Natural killer cell (primary cell): ENCODE data around the gene KIAA1671. TPM values are rescaled to one million over a fixed set of nuclear protein-coding genes. Genes with fewer than 3 reads are reported as not detected.

Experiments used
- ATAC-seq, 3 donors: fragments of 150-1000 bp in 2 of 3; fragments of 200-7000 bp in 1 of 3; cut with Tn5 transposase; 1 replicate in 1 of 3; 2 replicates in 2 of 3; pipeline ENCODE4 v1.10.0; 2021; ENCODE audit warnings: mild to moderate bottlenecking in 2 of 3, moderate library complexity in 2 of 3
- DNase-seq, 2 donors: peaks; one replicate each; pipeline versions ENCODE4 v3.0.0 to v3.0.0-alpha.2; 2013 to 2021; ENCODE audit warnings: mixed read lengths in 1 of 2
- H3K27ac ChIP-seq: one replicate; pipeline ENCODE4 v1.5.1; 2013; ENCODE audit warnings: mild to moderate bottlenecking, low read length
- H3K27me3 ChIP-seq: one replicate; pipeline ENCODE4 v1.6.1; 2013; ENCODE audit warnings: low read length; ENCODE audit not compliant: control insufficient read depth, insufficient read depth
- H3K36me3 ChIP-seq: one replicate; pipeline ENCODE4 v1.6.1; 2013; ENCODE audit warnings: low read length; ENCODE audit not compliant: control insufficient read depth, insufficient read depth
- H3K4me1 ChIP-seq: one replicate; pipeline ENCODE4 v1.6.1; 2013; ENCODE audit warnings: low read length; ENCODE audit not compliant: control insufficient read depth, insufficient read depth
- H3K4me3 ChIP-seq: one replicate; pipeline ENCODE4 v1.5.1; 2013; ENCODE audit warnings: low read length
- H3K9me3 ChIP-seq: one replicate; pipeline ENCODE4 v1.6.1; 2013; ENCODE audit warnings: low read length; ENCODE audit not compliant: control insufficient read depth, insufficient read depth
- H3K27ac Mint-ChIP-seq, 2 donors: one replicate each; pipeline ENCODE4 v1.8.0; 2022; ENCODE audit warnings: mild to moderate bottlenecking in 2 of 2, mixed read lengths in 2 of 2, moderate library complexity in 1 of 2
- H3K27me3 Mint-ChIP-seq, 2 donors: one replicate each; pipeline ENCODE4 v1.8.0; 2022; ENCODE audit warnings: low read depth in 2 of 2, mixed read lengths in 2 of 2
- H3K36me3 Mint-ChIP-seq: one replicate; pipeline ENCODE4 v1.8.0; 2022; ENCODE audit warnings: mixed read lengths
- H3K4me1 Mint-ChIP-seq, 2 donors: one replicate each; pipeline ENCODE4 v1.8.0; 2022; ENCODE audit warnings: mixed read lengths in 2 of 2
- H3K4me3 Mint-ChIP-seq: one replicate; pipeline ENCODE4 v1.8.0; 2022; ENCODE audit warnings: mild to moderate bottlenecking, moderate library complexity, mixed read lengths
- H3K9me3 Mint-ChIP-seq, 2 donors: one replicate each; pipeline ENCODE4 v1.8.0; 2022; ENCODE audit warnings: mixed read lengths in 2 of 2
- WGBS: methylation state at CpG from one replicate; pipeline ENCODE4 v1.1.7; 2013; ENCODE audit warnings: missing lambda C conversion rate; ENCODE audit not compliant: insufficient coverage; 5-methylcytosine and 5-hydroxymethylcytosine counted together
- intact Hi-C: fragments of 100-400 bp; cut with micrococcal nuclease; formaldehyde crosslinking; loops from one replicate; pipeline ENCODE4 v1.14.2; 2022
- total RNA-seq, 4 donors: library from RNA; stranded (reverse); fragments of 120-200 nt in 1 of 4; gene quantifications; one replicate each; pipeline versions ENCODE4 v1.2.3 to v1.2.4, GENCODE V29; 2013 to 2022
- TF ChIP-seq, protein P1 (sequence below): fragments of 200-600 bp; IDR thresholded peaks from one replicate; pipeline ENCODE4 v1.8.0; 2022; ENCODE audit warnings: antibody characterized with exemption

Gene KIAA1671
- total RNA-seq, 3 donors from 2014 or later (not counting 1 experiment from before 2014, with no cell fraction given): 3.6 to 24.0 (median 7.3) TPM

DNA sequence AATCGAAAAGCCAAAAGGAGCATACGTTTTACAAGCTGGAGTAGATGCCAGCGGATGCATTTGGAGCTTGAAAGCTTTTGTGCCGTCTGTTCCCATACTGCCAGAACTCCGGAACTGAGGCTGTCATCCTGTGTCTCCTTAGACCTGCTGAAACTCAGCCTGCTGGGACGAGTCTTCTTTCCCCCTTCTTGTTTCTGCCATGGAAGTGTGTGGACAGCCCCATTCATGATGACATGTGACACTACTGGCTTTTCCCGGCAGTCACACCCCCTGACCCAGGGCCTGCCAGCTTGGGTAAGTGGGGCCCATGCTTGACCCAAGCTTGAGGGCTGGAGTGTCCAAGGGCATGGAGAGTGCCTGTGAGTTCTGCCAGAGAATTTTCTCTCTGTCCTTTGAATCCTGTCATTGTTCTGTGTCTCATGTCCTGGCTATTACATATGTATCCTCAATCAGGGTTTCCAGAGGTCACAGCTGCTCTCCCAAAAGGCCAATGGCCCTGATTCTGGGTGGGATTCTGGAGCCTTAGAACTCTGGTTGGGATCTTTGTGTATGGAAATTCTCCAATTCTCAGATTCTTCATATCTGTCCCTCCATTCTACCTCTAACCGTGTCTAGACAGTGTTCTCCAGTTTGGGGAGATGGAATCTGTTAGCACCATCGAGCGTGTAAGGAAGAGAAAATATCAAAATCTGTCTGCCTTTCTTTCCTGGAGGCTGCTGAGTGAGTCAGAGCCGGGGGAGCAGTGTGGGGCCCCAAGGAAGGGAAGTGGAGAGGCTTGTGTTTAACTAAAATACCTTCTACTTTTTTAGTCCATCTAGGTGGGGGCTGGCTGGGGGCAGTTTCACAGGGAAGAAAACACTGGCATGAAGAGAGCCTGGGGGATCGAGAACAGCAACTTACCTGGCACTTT, 73.2 kb downstream of the KIAA1671 start:
- intact Hi-C loops: no loop called here
- WGBS: 69% methylated on average over 11 of the region's 12 CpGs
- H3K27ac ChIP-seq: no peak overlapping the region
- Mint-ChIP-seq H3K36me3 (no peaks in the 10 kb centered on the region), H3K27ac (no peak overlapping the region), H3K27me3 (peaks cover 33 to 46% of the 10 kb centered on the region in 2 donors), H3K4me1 (peaks cover 4% of the 10 kb centered on the region in 2 donors), H3K9me3 (no peaks in the 10 kb centered on the region), H3K4me3 (no peak overlapping the region)
- H3K9me3 ChIP-seq: no peaks in the 10 kb centered on the region
- ATAC-seq (no peak), DNase-seq (no peak)
- TF ChIP-seq, protein P1, sequence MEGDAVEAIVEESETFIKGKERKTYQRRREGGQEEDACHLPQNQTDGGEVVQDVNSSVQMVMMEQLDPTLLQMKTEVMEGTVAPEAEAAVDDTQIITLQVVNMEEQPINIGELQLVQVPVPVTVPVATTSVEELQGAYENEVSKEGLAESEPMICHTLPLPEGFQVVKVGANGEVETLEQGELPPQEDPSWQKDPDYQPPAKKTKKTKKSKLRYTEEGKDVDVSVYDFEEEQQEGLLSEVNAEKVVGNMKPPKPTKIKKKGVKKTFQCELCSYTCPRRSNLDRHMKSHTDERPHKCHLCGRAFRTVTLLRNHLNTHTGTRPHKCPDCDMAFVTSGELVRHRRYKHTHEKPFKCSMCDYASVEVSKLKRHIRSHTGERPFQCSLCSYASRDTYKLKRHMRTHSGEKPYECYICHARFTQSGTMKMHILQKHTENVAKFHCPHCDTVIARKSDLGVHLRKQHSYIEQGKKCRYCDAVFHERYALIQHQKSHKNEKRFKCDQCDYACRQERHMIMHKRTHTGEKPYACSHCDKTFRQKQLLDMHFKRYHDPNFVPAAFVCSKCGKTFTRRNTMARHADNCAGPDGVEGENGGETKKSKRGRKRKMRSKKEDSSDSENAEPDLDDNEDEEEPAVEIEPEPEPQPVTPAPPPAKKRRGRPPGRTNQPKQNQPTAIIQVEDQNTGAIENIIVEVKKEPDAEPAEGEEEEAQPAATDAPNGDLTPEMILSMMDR: no peak
- H3K27me3 ChIP-seq: no peaks in the 10 kb centered on the region
- H3K4me1 ChIP-seq: no peaks in the 10 kb centered on the region
- no peak overlapping the region for H3K4me3 ChIP-seq
- H3K36me3 ChIP-seq: no peaks in the 10 kb centered on the region

DNA sequence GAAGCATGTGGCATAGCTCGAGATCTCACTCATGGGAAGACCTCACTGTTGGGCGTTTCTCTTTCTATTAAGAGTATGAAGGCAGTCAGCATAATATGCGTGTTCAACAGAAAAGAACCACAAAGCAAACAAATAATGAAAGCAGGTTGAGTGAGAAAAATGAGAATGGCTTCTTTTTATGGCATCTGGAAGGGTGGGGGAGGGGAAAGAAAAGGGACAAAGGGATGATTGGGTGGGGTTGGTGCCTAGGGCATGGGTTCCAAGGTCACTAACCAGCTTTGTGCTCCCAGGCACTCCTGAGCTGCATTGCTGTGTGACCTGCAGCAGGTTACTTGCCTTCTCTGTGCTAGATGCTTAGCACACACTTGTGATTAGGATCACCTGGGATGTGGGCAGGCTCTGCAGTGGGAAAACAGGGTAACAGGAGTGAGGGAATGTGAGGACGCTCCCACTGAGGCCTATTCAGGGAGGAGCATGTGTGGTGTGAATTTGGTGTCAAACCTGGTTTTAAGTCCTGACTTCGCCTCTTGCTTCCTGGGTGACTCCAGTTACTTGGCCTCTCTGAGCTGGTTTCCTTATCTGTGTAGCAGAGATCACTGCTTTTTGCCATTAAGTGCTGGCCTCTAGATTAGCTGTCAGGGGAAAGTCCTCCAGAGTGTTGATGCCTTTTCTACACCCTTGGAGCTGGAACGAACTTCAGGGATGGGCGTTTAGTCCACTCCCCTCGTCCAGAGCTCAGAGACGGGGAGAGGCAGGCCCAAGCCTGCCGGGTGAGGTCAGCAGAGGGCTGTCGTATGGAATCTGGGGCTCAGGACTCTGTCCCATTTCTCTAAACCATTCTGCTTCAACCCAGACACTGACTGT, 74.8 kb downstream of the KIAA1671 start:
- H3K4me3 ChIP-seq: no peak overlapping the region
- Mint-ChIP-seq H3K4me3 (no peak overlapping the region), H3K9me3 (no peaks in the 10 kb centered on the region), H3K27me3 (peaks cover 38 to 45% of the 10 kb centered on the region in 2 donors), H3K4me1 (peaks cover 4% of the 10 kb centered on the region in 2 donors), H3K36me3 (no peaks in the 10 kb centered on the region), H3K27ac (no peak overlapping the region)
- peaks cover 8% of the 10 kb centered on the region for H3K27me3 ChIP-seq
- no peaks in the 10 kb centered on the region for H3K4me1 ChIP-seq
- DNase-seq (no peak), ATAC-seq (no peak)
- TF ChIP-seq, protein P1: no peak
- intact Hi-C loops: no loop called here
- no peaks in the 10 kb centered on the region for H3K9me3 ChIP-seq
- H3K27ac ChIP-seq: no peak overlapping the region
- H3K36me3 ChIP-seq: no peaks in the 10 kb centered on the region
- WGBS: 93% methylated on average over 11 of the region's 11 CpGs

- 91% methylated on average over 45 of the region's 45 CpGs for WGBS
- Histone ChIP-seq H3K27me3 (peaks cover 8% of the 10 kb centered on the region), H3K4me3 (no peak overlapping the region), H3K36me3 (no peaks in the 10 kb centered on the region), H3K4me1 (peaks cover 4% of the 10 kb centered on the region), H3K9me3 (no peaks in the 10 kb centered on the region), H3K27ac (no peak overlapping the region)
- intact Hi-C loops: no loop called here
- Mint-ChIP-seq H3K4me3 (no peak overlapping the region), H3K27me3 (peaks cover 38 to 45% of the 10 kb centered on the region in 2 donors), H3K36me3 (no peaks in the 10 kb centered on the region), H3K27ac (no peak overlapping the region), H3K4me1 (peaks cover 4% of the 10 kb centered on the region in 2 donors), H3K9me3 (no peaks in the 10 kb centered on the region)
- TF ChIP-seq, protein P1: peak; percentile 8
- DNase-seq (peak in 1 of 2 donors; percentile 30), ATAC-seq (no peak)
Observed at GRCh38 chr22:25027959-25028840, 75.7 kb downstream of the KIAA1671 start.
